Karpas-422 (cell line): Measurements from ENCODE around the gene HSD17B7. TPM values are rescaled to one million over a fixed set of nuclear protein-coding genes. Genes with fewer than 3 reads are reported as not detected.

Experiments
- DNase-seq: peaks from one replicate; pipeline ENCODE4 v3.0.0-alpha.2; 2015
- H2AFZ ChIP-seq: fragments of 200-600 bp; sonication (generic); 2 replicates; pipeline ENCODE4 v1.6.1; 2014; ENCODE audit warnings: antibody characterized with exemption, low read length, mixed read lengths
- H3K27ac ChIP-seq: fragments of 200-600 bp; sonication (generic); 2 replicates; pipeline ENCODE4 v1.5.1; 2014; ENCODE audit warnings: mild to moderate bottlenecking, low read length, moderate library complexity
- H3K27me3 ChIP-seq: fragments of 200-600 bp; sonication (generic); 2 replicates; pipeline ENCODE4 v1.6.1; 2014; ENCODE audit warnings: low read length, mixed read lengths
- H3K36me3 ChIP-seq: fragments of 200-600 bp; sonication (generic); 2 replicates; pipeline ENCODE4 v1.6.1; 2014; ENCODE audit warnings: low read length, mixed read lengths; ENCODE audit not compliant: insufficient read depth
- H3K4me1 ChIP-seq: fragments of 200-600 bp; sonication (generic); 2 replicates; pipeline ENCODE4 v1.6.1; 2014; ENCODE audit warnings: mild to moderate bottlenecking, low read length, mixed read lengths
- H3K4me2 ChIP-seq: fragments of 200-600 bp; sonication (generic); 2 replicates; pipeline ENCODE4 v1.6.1; 2014; ENCODE audit warnings: low read length, low read depth, mild to moderate bottlenecking; ENCODE audit not compliant: poor library complexity, severe bottlenecking
- H3K4me3 ChIP-seq: fragments of 200-600 bp; sonication (generic); 2 replicates; pipeline ENCODE4 v1.5.1; 2014; ENCODE audit warnings: mild to moderate bottlenecking, antibody characterized with exemption, low read length, mixed read lengths
- H3K79me2 ChIP-seq: fragments of 200-600 bp; sonication (generic); 2 replicates; pipeline ENCODE4 v1.6.1; 2014; ENCODE audit warnings: mild to moderate bottlenecking, low read length, mixed read lengths
- H3K9ac ChIP-seq: fragments of 200-600 bp; sonication (generic); 2 replicates; pipeline ENCODE4 v1.6.0; 2014; ENCODE audit warnings: low read length
- H3K9me2 ChIP-seq: fragments of 200-600 bp; sonication (generic), shearing (Covaris generic); replicated peaks from 2 replicates; pipeline ENCODE4 v1.6.0; 2014; ENCODE audit warnings: mild to moderate bottlenecking, low read length, moderate library complexity; ENCODE audit not compliant: insufficient read depth
- H3K9me3 ChIP-seq: fragments of 300-700, 200-600 bp; sonication (generic); 2 replicates; pipeline ENCODE4 v1.6.1; 2014; ENCODE audit warnings: low read length, mixed read lengths
- H4K20me1 ChIP-seq: fragments of 200-600 bp; sonication (generic); 2 replicates; pipeline ENCODE4 v1.6.1; 2014; ENCODE audit warnings: mild to moderate bottlenecking, antibody characterized with exemption, low read length, low read depth; ENCODE audit not compliant: insufficient read depth
- small RNA-seq: library from RNA; depleted of rRNA; stranded (forward); fragments of <200 nt; gene quantifications from one replicate; pipeline ENCODE3, GENCODE V24; 2014
- total RNA-seq: library from RNA; depleted of rRNA; stranded (reverse); fragments of >200 nt; shearing (Covaris generic); gene quantifications from 2 replicates; pipeline ENCODE4 v1.2.3, GENCODE V29; 2014; ENCODE audit warnings: low replicate concordance; rRNA removed

The HSD17B7 gene
- total RNA-seq, 1 experiment from 2014 or later = 41.5 TPM

- Histone ChIP-seq H3K36me3 (no peaks in the 10 kb centered on the region), H3K9ac (no peak overlapping the region), H3K4me1 (no peaks in the 10 kb centered on the region), H3K4me2 (no peak overlapping the region), H3K79me2 (no peaks in the 10 kb centered on the region), H3K4me3 (no peak overlapping the region), H4K20me1 (no peaks in the 10 kb centered on the region), H3K27ac (no peak overlapping the region), H2AFZ (no peak overlapping the region), H3K27me3 (no peaks in the 10 kb centered on the region), H3K9me2 (no peaks in the 10 kb centered on the region), H3K9me3 (no peaks in the 10 kb centered on the region)
- no peak for DNase-seq
Measured at GRCh38 chr1:162857850-162858249, 67.3 kb downstream of the HSD17B7 start.

GRCh38 chr1:162859191-162859590 lies 68.7 kb downstream of the HSD17B7 start:
- H3K27me3 ChIP-seq = peaks cover 1% of the 10 kb centered on the region; the same call in 1 of the 2 replicates
- H3K4me3 ChIP-seq = no peak overlapping the region
- H3K4me2 ChIP-seq = no peak overlapping the region
- H4K20me1 ChIP-seq = no peaks in the 10 kb centered on the region
- no peaks in the 10 kb centered on the region for H3K79me2 ChIP-seq
- no peaks in the 10 kb centered on the region for H3K36me3 ChIP-seq
- no peak overlapping the region for H3K9ac ChIP-seq
- no peak overlapping the region for H2AFZ ChIP-seq
- H3K4me1 ChIP-seq = no peaks in the 10 kb centered on the region
- H3K9me3 ChIP-seq = no peaks in the 10 kb centered on the region
- no peak overlapping the region for H3K27ac ChIP-seq
- H3K9me2 ChIP-seq = no peaks in the 10 kb centered on the region
- DNase-seq = no peak

- H3K9me3 ChIP-seq = no peaks in the 10 kb centered on the region
- H3K27me3 ChIP-seq = peaks cover 4% of the 10 kb centered on the region; the same call in 1 of the 2 replicates
- H3K4me1 ChIP-seq = no peaks in the 10 kb centered on the region
- H2AFZ ChIP-seq = no peak within 1 kb of the TSS
- no peaks in the 10 kb centered on the region for H4K20me1 ChIP-seq
- H3K9ac ChIP-seq = no peak within 1 kb of the TSS
- no peak within 1 kb of the TSS for H3K4me3 ChIP-seq
- H3K9me2 ChIP-seq = no peaks in the 10 kb centered on the region
- no peak within 1 kb of the TSS for H3K27ac ChIP-seq
- no peaks in the 10 kb centered on the region for H3K79me2 ChIP-seq
- DNase-seq = no peak
- no peak within 1 kb of the TSS for H3K4me2 ChIP-seq
- no peaks in the 10 kb centered on the region for H3K36me3 ChIP-seq
Measured at GRCh38 chr1:162861101-162861500, 70.6 kb downstream of the HSD17B7 start, which contains the start of gene CCDC190. CCDC190 (minus strand) TSS chr1:162861175; CDS start chr1:162859646, 1,529 bp downstream.

GRCh38 chr1:162861625-162862024 lies 71.1 kb downstream of the HSD17B7 start:
- Histone ChIP-seq H2AFZ (no peak overlapping the region), H3K36me3 (no peaks in the 10 kb centered on the region), H3K4me2 (no peak overlapping the region), H3K27me3 (peaks cover 4% of the 10 kb centered on the region; the same call in 1 of the 2 replicates), H3K79me2 (no peaks in the 10 kb centered on the region), H3K9me3 (no peaks in the 10 kb centered on the region), H4K20me1 (no peaks in the 10 kb centered on the region), H3K4me1 (no peaks in the 10 kb centered on the region), H3K27ac (no peak overlapping the region), H3K4me3 (no peak overlapping the region), H3K9me2 (no peaks in the 10 kb centered on the region), H3K9ac (no peak overlapping the region)
- no peak for DNase-seq

Small RNA genes lying within 50 kb of the gene (small RNA-seq; reads per million reads assigned to genes)
- not detected for gene RN7SL861P

Other genes starting within 250 kb of the HSD17B7 start
- 44.1 and 58.9 TPM in 2 replicates for gene UAP1, start 229.0 kb upstream of the HSD17B7 start, total RNA-seq
- gene DDR2, start 158.2 kb upstream of the HSD17B7 start, total RNA-seq = 0.43 and 0.67 TPM in 2 replicates
- gene CCDC190, start 70.5 kb downstream of the HSD17B7 start, total RNA-seq = not detected in 2 replicates